Epithelial cell of proximal tubule (primary cell): Measurements from ENCODE around the gene DPH6. TPM values are rescaled to one million over a fixed set of nuclear protein-coding genes. Genes with fewer than 3 reads are reported as not detected.

Experiments
- DNase-seq: peaks from one replicate; pipeline ENCODE4 v3.0.0-alpha.2; 2011; ENCODE audit warnings: low read depth
- H3K4me3 ChIP-seq: 2 replicates; pipeline ENCODE4 v1.5.1; 2011; ENCODE audit warnings: low read depth, mild to moderate bottlenecking, low read length
- total RNA-seq: library from RNA; depleted of rRNA; stranded (reverse); fragments of >200 nt; gene quantifications from 2 replicates; pipeline ENCODE4 v1.2.3, GENCODE V29; 2015
- TF ChIP-seq, protein P1 (sequence below): conservative IDR thresholded peaks from 2 replicates; pipeline ENCODE4 v1.5.1; 2012; ENCODE audit warnings: low read depth, mild to moderate bottlenecking, low read length

Gene DPH6
- total RNA-seq, 1 donor from 2014 or later = 10.0 TPM

DNA sequence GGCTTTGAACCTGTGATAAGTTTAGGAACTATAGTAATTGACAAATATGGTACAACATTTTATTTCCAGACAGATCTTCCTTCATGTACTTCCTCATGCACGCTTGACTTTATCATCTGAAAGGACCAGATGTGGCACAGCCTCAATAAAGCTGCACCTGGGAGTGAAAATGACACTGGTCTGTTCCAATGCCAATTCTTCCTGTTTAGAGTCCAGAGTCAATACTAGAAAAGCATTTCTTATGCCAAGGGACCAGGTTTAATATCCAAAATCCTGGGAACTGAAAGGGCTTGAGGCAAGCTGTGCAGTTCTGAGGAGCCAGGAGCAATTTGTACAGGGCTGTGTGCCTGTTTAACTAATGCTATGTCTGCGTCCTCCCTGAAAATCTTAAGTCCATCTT, 15.3 kb downstream of the DPH6 start:
- no peak for DNase-seq
- no peak overlapping the region for H3K4me3 ChIP-seq
- TF ChIP-seq, protein P1, sequence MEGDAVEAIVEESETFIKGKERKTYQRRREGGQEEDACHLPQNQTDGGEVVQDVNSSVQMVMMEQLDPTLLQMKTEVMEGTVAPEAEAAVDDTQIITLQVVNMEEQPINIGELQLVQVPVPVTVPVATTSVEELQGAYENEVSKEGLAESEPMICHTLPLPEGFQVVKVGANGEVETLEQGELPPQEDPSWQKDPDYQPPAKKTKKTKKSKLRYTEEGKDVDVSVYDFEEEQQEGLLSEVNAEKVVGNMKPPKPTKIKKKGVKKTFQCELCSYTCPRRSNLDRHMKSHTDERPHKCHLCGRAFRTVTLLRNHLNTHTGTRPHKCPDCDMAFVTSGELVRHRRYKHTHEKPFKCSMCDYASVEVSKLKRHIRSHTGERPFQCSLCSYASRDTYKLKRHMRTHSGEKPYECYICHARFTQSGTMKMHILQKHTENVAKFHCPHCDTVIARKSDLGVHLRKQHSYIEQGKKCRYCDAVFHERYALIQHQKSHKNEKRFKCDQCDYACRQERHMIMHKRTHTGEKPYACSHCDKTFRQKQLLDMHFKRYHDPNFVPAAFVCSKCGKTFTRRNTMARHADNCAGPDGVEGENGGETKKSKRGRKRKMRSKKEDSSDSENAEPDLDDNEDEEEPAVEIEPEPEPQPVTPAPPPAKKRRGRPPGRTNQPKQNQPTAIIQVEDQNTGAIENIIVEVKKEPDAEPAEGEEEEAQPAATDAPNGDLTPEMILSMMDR = no peak

DNA sequence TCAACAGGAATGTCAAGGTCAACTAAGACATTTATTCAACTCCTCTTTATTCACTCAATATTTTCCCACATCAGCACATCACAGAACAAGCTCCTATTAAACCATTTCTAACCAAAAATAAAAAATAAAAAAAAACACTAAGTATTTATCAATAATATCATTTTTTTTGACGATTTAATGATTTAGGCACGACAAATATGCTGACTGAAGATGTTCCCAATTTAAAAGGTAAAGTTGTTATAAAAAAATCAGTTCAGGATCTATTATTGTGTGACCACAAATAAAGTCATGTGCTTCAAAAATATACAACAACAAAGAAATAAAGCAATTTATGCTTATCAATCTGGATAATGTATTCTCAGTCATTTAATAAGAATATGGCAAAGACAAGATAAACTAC, 16.2 kb downstream of the DPH6 start:
- TF ChIP-seq, protein P1 = no peak
- no peak for DNase-seq
- no peak overlapping the region for H3K4me3 ChIP-seq

DNA sequence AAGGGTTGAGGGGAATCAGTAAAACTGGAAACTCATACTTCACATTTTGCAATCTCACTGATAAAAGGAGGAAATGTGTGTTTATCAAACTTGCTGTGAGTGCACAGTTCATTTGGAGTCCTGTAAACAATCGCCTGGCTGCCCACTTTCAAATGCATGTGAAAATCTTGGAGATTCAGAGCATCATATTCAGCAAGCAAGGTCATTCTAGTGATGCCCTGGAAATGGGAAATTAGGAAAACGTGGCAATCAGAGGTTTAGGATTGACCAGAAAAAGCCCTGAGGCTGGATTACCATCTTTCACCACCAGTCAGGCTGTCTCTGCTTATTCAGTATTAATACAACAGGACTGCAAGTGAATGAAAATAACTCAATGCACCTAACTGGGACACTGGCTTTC, 23.9 kb downstream of the DPH6 start:
- DNase-seq = no peak
- TF ChIP-seq, protein P1 = no peak
- no peak overlapping the region for H3K4me3 ChIP-seq

DNA sequence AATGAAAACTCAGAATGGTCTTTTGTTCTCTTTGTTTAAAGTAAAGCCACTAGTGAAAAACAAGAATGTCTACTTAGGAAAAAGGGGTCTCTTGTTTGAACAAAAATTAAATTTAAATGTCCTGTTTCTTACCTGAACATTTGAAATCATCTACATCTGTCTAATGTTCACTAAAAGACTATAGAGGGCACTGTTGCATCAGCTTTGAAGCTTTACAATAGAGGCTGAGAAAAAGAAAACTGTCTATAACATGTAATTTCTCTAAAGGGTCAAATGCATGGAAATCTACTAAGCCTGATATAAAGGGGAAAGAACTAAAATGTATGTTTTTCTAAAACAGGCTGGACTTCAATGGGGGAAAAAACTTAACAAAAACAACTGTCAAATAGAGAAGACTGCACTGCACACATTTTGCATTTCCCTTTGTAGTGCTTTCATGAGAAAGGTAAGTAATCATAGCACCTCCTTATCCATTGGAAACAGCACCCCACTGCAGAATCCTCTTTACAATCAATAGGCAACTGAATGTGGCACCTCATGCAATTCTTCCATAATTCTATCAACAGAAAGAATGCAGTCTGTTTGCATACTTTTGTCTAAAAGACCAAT, 26.3 kb downstream of the DPH6 start:
- no peak for DNase-seq
- no peak overlapping the region for H3K4me3 ChIP-seq
- TF ChIP-seq, protein P1 = peak; percentile 71

DNA sequence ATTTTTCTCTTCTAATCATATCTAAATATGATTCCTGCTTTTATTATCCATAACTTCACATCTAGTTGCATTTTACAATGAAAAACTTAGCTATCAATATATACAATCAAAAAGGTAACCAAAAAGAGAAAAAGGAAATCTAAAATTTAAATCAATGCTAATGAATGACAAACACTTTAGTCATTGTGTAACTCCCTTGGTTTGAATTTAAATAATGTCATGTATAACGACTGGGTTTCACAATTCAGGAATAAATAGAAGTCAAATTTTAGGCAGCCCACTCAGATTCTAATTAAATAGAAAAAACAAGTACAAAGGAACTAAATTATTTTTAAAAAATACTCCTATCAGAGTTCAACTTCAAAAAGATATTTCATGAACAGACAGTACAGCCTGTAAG, 26.9 kb downstream of the DPH6 start:
- TF ChIP-seq, protein P1 = no peak
- H3K4me3 ChIP-seq = no peak overlapping the region
- no peak for DNase-seq

DNA sequence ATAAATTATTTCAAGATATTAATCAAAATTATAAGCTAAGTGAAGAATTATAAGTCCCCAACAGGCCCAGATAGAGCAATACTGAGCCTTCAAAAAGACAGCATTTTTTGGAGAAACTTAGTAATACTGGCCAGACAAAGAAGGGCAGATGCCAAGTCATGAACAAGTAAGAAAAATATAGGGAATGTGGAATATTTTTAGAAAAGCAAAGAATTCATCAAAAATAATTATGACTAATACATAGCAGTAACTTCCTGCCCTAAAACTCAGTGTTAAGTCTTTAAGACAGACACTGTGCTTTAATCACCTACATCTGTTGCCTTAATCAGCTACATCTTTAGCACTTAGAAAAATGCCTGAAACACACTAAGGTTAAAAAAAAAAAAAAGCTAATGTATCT, 31.2 kb downstream of the DPH6 start:
- no peak overlapping the region for H3K4me3 ChIP-seq
- TF ChIP-seq, protein P1 = no peak
- DNase-seq = no peak

DNA sequence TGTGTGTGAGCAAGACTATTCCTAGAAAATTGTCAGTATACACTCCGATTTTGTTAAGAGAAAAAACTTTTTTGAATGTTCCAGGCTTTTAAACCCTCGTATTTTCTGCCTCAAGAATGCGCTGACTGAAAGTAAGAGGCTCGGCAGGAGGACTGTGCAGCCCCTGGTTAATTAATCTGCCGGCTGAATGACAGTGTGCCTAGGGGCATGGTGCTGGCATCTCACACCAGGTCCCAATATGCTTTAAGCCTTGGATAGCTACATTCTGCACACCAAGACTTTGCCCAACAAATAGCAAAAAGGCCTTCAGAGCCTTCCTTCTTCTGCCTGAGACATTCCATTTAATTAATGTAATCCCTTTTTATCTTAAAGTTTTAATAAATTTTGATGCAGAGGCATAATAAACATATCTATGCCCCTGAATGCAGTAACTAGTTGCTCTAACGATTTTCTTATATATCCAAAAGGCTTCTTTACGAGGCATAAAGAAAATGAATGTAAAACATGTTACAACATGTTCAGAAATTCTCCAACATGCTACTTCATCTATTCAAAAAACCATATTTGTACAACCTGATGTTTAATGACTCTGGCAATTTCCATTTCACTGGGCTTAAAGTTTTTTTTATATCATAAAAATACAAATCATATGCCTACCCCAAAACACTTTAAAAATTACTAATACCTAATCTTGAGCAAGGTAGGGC, 37.9 kb downstream of the DPH6 start:
- TF ChIP-seq, protein P1 = no peak

More for the DNA sequence above, 37.9 kb downstream of the DPH6 start:
- peak overlapping the region; percentile 8 for H3K4me3 ChIP-seq
- DNase-seq = no peak
